Retinal pigment epithelial cell (primary cell): Measurements from ENCODE around the gene FYN.

Experiments
- DNase-seq: peaks from one replicate; pipeline ENCODE4 v3.0.0-alpha.2; 2010; ENCODE audit warnings: low read depth
- H3K4me3 ChIP-seq: 2 replicates; pipeline ENCODE4 v1.5.1; 2011; ENCODE audit warnings: mild to moderate bottlenecking, low read length, control low read depth, moderate library complexity
- CTCF ChIP-seq: conservative IDR thresholded peaks from 2 replicates; pipeline ENCODE4 v1.5.1; 2011; ENCODE audit warnings: low read depth, low read length, control low read depth, inconsistent platforms

Gene FYN

GRCh38 chr6:111625099-111625416 is 248.2 kb downstream of the FYN start:
- no peak for DNase-seq
- TF ChIP-seq CTCF, result no peak
- H3K4me3 ChIP-seq, result no peak overlapping the region

- TF ChIP-seq CTCF, result no peak
- no peak overlapping the region for H3K4me3 ChIP-seq
- DNase-seq, result no peak
Observed at GRCh38 chr6:111624401-111625098, 248.7 kb downstream of the FYN start.

GRCh38 chr6:111623046-111623718 is 250.1 kb downstream of the FYN start:
- no peak for TF ChIP-seq CTCF
- no peak for DNase-seq

GRCh38 chr6:111620169-111620568 is 253.1 kb downstream of the FYN start:
- no peak for TF ChIP-seq CTCF
- no peak for DNase-seq
- no peak overlapping the region for H3K4me3 ChIP-seq

More at GRCh38 chr6:111623046-111623718, 250.1 kb downstream of the FYN start:
- H3K4me3 ChIP-seq, result no peak overlapping the region

- no peak overlapping the region for H3K4me3 ChIP-seq
- no peak for TF ChIP-seq CTCF
- no peak for DNase-seq
Observed at GRCh38 chr6:111618407-111618806, 254.8 kb downstream of the FYN start.

- DNase-seq, result no peak
- no peak overlapping the region for H3K4me3 ChIP-seq
- no peak for TF ChIP-seq CTCF
Observed at GRCh38 chr6:111617149-111617548, 256.1 kb downstream of the FYN start.
